ENCODE data around the gene ROR1. TPM values are rescaled to one million over a fixed set of nuclear protein-coding genes. Genes with fewer than 3 reads are reported as not detected.
"Not testable (repeated sequence)": the region's sequence is repeated elsewhere in the genome, so short reads cannot be mapped to it uniquely, and the experiment has no call there.

Gene ROR1
- total RNA-seq, 1 donor from 2014 or later = 17.2 TPM

DNA sequence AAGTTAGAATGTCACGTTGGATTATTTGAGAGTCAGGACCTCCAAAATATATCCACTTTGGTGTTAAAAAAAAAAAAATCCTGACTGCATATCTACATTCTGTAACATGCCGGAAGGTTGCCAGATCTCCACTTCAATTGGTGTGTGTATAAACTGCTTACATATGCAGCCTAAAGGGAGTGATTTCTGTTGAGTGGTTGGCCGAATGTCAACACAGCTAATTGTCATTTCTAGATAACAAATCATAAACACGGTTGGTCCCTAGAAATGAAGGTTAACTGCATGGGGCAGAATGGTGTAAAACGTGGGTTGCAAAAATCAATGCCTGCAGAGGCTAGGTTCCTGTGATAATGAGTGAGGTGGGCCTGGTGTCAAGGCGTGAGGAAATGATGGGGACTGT is 15.0 kb upstream of the ROR1 start:
- DNase-seq (ENCODE audit: low read depth) = no peak

DNA sequence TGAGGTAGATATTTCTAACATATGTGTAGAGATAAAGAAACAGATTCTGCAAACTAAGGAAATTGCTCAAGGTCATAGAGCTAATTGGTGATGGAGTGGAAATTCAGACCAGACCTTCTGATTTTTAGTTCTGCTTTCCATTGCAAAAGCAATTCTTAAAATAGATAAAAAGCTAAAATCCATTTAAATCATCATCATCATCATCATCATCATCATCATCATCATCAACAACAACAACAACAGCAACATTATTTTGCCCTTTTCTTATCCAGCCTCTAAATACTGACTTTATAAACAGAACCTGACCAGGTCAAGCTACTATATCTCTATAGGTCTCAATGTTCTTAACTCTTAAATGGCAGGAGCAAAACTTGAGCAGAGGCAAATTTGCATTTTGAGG is 14.0 kb upstream of the ROR1 start:
- DNase-seq (ENCODE audit: low read depth) = no peak

DNA sequence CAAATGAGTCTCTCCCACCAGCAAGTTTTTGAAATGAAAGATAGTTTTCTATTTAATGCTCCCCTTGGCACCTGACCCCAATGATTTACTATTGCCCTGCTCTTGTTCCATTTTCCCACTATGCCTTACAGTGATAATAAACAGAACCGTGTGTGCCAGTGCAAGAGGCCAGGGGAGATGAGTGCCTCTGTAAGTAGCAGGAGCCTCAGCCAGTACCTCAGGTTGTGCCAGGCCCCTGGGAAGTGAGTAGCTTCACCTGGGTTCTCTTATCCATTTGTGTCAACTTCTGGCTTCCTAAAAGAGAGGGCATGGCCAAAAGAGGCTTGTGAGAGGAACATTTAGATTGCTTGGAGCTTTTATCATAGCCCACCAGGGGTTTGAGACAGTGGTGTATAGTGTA is 3.4 kb upstream of the ROR1 start:
- DNase-seq (ENCODE audit: low read depth) = no peak

DNA sequence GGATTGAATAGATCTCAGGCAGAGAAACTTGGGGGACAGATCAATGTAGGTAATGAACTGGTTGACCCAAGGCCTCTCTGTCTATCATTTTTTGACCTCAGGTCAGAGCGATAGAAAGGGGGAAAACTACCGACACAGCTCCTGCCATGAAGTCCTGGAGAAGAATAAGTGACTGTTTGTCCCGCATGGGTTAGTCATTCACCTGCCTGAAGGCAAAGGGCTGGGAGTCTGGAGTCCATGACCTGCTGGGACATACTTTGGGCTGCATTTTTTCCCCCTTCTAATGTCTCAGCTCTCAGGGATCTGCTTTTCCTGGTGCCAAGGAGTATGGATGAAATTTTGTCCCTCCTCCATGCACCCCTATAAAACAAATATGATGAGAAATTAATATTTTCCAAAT is 1.6 kb upstream of the ROR1 start:
- DNase-seq (ENCODE audit: low read depth) = peak; percentile 71

DNA sequence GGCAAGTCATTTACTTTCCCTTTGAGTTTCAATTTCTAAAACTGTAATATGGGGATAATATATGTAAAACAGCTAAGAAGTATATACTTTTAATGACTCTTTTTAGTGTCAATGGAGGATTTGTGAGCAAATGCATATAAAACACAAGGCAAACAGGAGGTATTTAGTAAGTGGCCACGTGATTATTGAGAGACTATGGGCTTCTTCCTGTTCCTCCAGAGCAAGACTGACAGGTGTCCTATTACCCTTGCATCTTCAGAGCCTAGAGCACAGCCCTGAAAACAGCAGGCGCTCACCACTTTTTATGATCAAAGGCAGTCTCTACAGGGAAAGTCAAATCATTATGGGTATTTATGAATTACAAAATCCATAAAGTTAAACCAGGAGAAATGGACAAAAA is 941 bp upstream of the ROR1 start:
- DNase-seq (ENCODE audit: low read depth) = no peak

DNA sequence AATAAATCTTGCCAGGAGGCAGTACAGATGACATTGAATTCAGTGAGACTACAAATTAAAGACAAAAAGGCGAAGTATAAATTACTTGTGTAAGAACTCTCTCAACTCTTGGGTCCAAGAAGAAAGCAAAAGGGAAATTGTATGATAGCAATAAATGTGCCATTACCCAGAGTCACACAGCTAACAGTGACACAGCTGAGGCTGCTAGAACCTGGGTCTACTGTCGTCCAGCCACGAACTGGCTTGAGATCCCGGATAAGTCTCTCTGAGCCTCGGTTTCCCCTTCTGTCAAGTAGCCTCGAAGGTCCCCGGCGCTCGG is 362 bp upstream of the ROR1 start:
- no peak for DNase-seq (ENCODE audit: low read depth)

DNA sequence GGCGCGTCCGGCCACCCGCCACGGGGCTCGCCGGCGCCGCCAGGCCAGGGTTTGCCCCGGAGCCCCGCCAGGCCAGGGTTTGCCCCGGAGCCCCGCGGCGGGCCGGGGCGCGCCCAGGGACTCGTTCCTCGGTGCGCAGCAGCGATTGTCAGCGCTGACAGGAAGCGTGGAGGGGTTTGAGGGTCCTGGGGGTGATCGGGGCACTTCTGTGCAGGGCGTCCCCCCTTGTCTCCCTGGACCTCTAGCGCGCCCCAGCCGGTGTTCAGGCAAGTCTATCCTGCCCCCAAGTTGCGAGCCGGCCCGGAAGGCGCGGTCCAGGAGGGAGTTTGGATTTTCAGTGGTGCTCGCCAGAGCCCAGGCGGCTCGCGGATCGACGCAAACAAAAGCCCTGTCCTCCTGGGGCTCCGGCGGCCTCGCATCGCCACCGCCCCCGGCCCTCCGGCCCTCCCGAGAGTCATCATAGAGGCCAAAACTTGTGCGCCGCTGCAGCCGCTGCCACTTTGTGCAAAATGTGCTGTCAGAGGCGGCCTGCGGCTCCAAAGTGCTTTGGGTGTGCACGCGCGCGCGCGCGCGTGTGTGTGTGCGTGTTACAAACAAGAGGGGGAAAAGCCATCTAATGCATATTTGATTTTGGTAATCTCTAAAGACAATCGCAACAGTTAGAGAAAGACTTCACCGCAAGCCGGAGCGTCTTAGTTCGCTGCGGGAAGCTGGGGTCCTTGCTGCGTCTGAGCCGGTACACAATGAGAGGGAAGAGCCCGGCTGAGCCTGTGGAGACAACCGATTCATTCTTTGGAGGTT is 1.0 kb downstream of the ROR1 start:
- DNase-seq (ENCODE audit: low read depth) = no peak

DNA sequence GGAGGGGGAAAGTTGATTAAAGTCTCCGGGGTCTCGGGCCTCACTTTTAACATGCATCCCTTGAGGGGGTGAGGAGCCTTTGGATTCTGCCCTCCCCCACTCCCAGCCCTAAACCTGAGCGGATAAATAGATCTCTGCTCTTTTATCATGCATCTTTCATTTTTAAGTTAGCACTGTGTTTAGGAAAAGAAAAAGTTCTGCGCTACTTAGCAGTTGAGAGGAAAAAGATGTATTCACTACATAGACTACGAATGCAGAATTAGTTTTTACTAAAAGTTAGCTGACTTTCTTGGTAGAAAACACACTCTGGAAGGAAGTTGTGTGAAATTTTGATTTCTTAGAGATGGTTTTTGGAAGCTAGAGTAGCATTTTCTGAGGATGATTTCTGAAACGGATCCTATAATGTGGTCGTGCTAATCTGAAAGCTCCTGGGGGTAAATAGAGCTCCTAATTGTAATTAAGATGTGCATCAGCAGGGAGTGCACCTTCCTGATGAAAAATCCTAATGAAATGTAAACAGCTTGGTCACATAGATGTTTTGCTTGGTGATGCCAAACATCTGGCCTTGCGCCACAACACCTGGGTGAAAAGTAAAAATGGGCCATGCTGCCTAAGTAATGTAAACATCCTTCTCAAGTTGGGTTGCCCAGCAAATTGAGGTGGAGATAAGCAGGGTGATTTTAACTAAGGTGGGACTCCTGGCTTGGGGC is 1.8 kb downstream of the ROR1 start:
- no peak for DNase-seq (ENCODE audit: low read depth)

DNA sequence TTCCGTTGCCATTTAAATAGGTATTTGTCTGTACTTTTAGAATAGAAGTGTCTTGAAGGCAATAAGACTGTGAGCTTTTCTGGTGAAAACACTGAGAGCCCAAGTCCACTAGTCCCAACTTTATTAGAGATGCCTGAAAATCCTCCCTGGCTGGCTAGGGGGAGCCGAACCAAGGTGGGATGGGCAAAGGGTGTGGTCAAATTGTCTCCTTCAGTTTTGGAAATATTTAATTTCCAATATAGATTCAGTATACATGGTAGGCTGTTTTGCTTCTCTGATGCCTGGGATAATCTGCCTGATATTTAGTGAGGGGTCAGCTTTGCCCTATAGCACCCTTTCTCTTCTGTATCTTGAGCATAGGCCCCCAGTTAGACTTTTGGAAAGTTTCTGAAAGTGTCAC is 3.5 kb downstream of the ROR1 start:
- no peak for DNase-seq (ENCODE audit: low read depth)

DNA sequence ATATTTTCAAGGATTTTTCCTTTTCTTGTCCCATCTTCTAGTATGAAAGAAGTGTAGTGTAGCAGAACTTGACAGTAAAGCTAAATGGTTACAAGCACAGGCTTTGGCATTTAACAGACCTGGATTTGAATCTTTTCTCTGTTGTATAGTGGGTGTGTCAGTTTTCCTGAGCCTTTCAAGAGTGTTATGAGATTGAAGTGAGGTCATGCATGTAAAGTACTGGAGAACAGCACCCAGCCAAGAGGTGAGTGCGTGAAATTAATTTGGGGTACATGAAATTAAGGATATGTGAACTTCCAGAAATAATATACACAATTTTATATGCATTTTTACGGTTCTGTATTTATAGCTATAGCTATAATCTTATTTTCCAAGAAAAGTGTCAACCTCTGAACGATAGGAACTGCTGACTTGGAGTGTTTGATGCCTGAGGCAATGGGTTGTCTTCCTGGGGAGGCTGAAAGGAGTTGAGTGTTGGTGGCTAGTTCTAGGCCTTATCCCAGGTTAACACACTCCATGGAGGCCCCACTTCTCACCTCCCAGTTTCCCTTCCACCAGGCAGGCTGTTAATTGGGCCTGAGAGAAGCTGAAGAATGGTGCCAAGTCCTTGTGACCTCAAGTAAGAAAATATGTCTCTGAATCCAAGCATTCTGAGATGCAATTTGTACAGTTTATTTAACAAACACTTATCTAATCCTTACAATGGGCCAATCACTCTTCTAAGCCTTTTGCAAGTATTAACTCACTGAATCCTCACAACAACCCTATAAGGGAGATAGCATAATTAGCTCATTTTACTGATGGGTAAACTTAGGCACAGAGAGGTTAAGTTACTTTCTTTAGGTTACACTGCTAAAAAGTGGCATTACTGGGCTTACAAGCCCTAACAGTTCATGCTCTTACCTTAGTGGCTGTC is 4.4 kb downstream of the ROR1 start:
- no peak for DNase-seq (ENCODE audit: low read depth)

DNA sequence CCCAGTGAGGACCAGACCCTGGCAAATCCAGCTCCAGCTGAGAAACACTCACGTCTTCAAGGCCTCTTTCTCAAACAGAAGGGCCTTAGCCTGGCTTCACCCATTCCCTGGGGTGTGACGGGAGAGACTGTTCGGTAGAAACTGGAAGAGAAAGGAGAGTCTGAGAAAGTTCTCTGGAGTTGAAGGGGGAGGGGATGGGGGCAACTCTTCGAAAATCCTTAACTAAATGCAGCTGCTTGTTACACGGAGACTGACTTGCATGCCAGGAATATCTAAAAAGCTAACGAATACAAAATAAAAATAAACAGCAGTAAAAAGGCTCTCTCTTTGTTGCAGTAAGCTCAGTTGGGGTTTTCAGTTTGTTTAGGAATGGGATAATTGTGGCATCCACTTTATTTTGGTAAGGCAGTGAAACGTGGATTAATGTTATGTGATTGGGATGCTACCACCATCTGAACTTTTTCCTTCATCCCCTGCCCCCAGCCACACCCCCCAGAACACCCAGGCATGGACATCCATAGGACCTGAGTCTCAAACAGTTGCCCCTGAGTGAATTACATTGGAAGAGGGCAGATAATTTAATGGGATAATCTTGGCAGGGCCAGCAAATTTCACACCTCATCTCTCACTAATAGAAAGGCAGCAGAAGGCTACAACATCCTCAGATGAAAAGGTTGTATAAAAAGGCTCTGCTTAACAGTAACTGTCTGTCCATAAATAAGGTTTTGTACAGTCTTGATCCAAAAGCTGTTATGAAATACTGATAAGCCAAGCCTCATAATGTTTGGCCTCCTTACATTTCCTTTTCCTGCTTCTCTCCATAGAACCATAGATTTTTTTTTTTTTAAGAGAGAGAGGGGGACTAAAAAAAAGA is 5.8 kb downstream of the ROR1 start:
- DNase-seq (ENCODE audit: low read depth) = no peak

DNA sequence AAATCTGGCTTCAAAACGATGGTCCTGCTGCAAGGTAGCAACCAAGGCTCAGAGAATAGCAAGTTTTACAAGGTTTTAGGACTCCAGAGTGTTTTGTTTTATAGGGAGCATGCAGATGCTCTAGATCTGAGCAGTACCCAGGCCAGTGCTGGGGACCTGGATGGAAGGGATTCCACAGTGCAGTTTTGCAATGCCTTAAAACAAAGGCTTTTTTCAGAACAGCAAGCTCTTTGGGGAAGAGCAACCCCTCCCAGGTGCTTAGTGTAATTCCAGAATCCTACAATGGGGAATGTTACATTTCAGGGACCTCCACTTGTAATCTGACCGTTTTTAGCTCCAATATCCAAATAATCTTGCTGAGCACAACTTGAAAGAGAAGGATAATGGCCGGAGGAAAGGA is 6.7 kb downstream of the ROR1 start:
- DNase-seq (ENCODE audit: low read depth) = no peak

DNA sequence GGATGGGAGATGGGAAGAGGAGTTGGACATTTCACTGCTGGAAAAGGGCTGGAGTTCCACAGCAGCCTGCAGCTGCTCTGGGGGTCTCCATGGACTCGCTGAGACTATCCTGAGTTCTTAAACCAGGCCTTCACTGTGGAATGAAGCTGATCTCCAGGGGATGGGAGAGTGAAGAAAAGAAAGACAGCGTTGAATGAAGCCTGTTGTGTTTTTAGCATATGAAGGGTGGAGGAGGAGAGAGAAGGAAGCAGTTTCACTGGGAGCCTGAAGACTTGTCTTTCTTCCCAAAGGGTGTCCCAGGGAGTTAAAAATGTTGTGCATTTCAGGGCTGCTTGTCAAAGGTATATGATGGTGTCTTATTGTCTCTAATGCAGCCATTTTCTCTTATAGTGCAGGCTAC is 9.2 kb downstream of the ROR1 start:
- DNase-seq (ENCODE audit: low read depth) = no peak

DNA sequence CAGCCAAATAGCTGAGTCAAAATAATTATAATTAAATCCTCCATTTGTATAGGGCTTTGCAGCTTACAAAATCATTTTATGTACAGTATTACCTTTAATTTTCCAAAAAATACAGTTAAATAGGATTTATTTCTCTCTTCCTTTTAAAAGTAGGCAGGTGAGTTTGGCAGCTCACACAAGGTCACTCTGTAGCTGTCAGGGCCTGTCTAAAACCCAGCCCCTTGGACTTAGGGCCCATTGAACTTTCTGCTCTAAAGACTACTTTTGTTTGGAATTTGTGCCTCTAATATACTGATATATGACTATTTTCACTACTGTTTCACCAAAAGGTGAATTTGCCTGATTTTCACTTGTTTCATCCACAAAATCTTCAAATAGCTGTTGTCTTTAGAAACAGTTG is 10.3 kb downstream of the ROR1 start:
- DNase-seq (ENCODE audit: low read depth) = no peak

DNA sequence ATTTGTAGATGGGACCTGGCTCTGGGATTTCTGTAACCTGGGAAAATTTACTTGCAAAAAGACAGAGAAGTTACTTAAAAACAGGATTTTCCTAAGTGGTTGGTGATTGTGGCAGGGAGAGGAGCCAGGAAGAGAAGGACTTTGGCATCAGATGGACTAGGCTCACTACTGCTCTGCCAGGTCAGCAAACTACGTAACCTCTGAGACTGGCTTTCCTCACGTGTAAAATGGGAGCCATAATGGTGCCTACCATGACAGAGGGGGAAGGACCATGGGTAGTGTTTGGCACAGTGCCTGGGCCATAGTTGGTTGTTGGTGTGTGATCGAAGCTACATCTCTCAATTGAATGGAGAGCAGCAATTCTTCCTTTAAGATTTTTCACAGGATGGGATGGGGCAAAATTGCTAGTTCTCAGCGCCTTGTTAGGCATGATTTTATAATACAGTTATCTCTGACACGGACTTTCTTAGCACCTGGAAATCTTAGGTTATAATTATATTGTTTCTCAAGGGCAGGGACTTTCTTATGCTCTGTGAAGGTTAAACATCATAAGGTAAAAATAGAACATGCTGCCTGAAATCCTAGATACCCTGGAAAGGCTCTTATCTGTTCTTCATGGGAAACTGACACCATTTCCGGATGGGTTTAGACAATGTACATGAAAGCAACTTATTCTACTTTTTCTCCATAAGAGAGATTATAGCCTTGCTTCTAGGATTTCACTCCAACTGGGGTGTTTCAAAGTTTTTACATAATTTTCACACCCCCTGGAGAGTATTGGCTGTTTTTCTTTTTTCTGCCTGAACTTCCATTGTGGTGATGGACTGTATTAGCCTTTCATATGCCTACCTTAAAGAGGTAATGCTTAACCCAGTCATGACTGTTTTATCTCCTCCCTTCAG is 10.9 kb downstream of the ROR1 start:
- DNase-seq (ENCODE audit: low read depth) = no peak

DNA sequence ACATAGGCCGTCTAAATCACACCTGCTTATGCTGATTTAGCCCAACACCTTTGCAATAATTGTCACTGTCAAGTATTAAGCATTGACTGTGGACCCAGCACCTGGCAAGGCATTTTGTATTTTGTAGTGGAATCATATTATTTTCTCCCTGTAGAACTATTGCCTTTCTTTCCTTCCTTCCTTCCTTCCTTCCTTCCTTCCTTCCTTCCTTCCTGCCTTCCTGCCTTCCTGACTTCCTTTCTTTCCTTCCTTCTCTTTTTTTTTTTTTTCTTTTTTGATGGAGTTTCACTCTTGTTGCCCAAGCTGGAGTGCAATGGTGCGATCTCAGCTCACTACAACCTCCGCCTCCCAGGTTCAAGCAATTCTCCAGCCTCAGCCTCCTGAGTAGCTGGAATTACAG is 13.5 kb downstream of the ROR1 start:
- not testable (repeated sequence) for DNase-seq (ENCODE audit: low read depth)

DNA sequence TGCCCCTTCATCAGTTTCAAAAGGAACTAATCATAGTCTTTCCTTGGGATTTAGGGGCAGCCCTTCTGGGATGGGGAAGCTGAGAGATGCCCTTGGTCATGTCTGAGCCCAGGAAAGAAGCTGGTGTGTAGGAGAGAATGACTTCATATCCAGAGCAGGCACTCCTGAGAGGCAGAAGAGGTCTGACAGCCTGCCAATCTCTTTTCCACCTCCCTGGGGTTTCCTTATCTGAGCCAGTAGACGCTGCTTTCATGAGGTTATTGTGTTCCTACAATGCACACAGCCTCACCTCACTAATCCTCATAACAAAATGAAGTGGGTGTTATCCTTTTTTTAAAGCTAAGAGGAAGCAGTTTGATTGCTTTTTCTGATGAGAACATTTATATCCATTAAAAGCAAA is 14.1 kb downstream of the ROR1 start:
- no peak for DNase-seq (ENCODE audit: low read depth)

DNA sequence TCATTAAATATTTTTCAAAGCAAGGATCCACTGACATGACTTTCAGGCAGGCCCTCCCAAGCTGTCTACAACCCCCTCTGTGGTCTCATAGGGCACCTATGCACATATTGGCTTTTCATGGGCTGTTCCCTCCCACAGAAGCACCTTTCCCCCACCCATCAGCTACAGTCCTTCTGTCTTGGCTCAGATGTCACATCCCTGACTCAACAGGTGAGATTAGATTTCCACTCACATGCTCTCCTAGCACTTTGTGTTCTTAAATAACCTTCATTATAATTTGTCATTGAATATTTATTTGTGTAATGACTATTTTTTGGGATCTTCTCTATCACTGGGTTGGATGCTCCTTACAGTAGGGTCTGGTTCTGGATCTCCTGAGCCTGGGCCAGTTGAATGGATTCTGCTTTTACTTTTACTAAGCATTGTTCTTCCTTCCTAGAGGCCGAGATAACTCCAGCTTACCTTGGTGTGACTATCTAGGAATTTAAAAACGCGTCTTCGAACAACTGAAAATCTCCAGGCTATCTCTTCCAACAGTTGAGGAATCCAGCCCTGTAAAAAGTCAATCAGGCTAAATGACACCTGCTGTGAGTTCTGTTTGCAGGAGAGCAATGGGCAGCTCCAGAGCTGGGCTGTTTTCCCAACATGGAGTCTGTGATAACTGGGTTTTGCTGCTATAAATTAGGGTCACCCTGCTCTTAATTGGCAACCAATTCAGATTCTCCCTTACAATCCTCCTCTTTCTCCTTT is 16.2 kb downstream of the ROR1 start:
- no peak for DNase-seq (ENCODE audit: low read depth)

DNA sequence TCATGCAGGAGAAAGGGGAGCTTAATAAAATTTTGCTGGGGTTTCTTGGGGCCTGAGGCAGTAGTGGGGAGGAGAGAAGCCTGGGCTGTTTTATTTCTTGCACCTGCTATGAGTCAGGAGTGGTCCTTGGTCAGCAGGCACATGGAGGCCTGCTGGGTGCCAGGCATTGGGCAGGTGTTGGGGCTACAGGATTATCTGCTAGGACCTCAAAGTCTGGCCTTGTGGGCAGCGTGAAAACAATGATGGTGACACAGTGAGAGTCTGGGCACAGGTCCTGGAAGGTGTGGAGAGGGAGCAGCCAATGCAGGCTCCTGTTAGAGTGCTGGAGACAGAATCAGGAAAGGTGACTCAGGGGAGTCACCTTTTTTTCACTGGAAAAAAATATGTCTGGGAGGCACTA is 17.2 kb downstream of the ROR1 start:
- no peak for DNase-seq (ENCODE audit: low read depth)

DNA sequence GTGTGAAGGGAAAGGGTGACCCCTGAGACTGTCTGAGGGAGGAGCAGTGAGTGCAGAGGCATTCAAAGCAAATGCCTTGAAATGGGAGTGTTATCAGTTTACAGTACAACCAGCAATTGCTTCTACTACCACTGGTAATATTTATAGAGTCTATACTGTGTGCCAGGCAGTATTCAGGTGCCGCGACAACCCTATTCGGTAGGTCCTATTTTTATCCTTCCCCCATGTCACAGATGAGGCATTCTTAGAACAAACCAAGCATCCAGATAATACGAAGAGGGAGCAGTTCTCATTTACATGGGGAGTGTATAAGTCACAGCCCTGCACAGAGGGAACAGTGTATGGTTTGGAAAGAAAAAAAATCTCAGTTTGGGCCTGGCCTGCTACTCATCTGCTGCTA is 18.3 kb downstream of the ROR1 start:
- DNase-seq (ENCODE audit: low read depth) = no peak
